ENCODE data around the gene SUGP2.

DNA sequence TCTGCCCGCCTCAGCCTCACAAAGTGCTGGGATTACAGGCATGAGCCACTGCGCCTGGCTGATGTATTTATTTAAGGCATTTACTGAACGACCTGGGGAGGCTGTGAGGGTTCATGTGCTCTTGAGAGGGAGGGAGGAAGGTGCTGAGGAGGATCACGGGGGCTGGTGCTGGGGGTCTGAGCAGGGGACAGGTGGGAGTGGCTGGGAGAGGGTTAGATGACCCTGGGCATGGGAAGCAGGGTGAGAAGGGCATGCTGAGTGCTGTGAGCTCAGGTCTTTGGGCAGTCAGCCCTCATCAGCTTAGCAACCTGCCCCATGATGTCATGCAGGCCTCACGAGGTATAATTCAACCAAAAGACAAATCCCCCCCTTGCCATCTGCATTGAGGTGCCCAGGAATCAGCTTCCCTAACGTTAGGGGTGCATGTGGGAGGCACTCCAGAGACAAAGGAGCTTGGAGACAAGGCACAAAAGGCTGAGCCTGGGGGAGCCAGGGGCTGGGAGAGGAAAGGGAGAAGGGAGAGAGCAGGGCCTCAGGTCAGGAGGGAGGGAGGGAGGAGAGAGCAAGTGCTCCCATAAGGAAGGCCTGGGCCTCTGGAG, 36.4 kb downstream of the SUGP2 start:
- TF ChIP-seq, protein P1, sequence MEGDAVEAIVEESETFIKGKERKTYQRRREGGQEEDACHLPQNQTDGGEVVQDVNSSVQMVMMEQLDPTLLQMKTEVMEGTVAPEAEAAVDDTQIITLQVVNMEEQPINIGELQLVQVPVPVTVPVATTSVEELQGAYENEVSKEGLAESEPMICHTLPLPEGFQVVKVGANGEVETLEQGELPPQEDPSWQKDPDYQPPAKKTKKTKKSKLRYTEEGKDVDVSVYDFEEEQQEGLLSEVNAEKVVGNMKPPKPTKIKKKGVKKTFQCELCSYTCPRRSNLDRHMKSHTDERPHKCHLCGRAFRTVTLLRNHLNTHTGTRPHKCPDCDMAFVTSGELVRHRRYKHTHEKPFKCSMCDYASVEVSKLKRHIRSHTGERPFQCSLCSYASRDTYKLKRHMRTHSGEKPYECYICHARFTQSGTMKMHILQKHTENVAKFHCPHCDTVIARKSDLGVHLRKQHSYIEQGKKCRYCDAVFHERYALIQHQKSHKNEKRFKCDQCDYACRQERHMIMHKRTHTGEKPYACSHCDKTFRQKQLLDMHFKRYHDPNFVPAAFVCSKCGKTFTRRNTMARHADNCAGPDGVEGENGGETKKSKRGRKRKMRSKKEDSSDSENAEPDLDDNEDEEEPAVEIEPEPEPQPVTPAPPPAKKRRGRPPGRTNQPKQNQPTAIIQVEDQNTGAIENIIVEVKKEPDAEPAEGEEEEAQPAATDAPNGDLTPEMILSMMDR (IDR thresholded peaks at IDR 0.05), result no peak
- TF ChIP-seq POLR2AphosphoS5 (IDR thresholded peaks at IDR 0.05) (no peak), EP300 (IDR thresholded peaks at IDR 0.05) (no peak)
